SK-N-SH treated with all-trans-retinoic acid at 6 μM for 48 hours (cell line): ENCODE measurements around the gene ADPRM.

Experiments used
- ATAC-seq: fragments of 200-7000 bp; cut with Tn5 transposase; 3 replicates; pipeline ENCODE4 v1.9.1; 2020; ENCODE audit warnings: mild to moderate bottlenecking, moderate library complexity
- ARNTL ChIP-seq: fragments of 450-650 bp; formaldehyde crosslinking; IDR thresholded peaks from 2 replicates; pipeline ENCODE4 v1.5.0; 2020; ENCODE audit warnings: low read depth, mild to moderate bottlenecking, moderate library complexity, borderline replicate concordance
- BACH2 ChIP-seq: fragments of 250-450 bp; sonication (Bioruptor Pico); IDR thresholded peaks from 2 replicates; pipeline ENCODE4 v1.9.0; 2021; ENCODE audit warnings: mild to moderate bottlenecking, borderline replicate concordance
- CSDC2 ChIP-seq: fragments of 250-450 bp; sonication (Bioruptor Pico); IDR thresholded peaks from 2 replicates; pipeline ENCODE4 v1.5.0; 2020; ENCODE audit warnings: mild to moderate bottlenecking, moderate library complexity
- ESRRG ChIP-seq: fragments of 250-450 bp; sonication (Bioruptor Pico); IDR thresholded peaks from 2 replicates; pipeline ENCODE4 v1.6.1; 2021; ENCODE audit warnings: mild to moderate bottlenecking
- GLIS3 ChIP-seq: fragments of 250-450 bp; sonication (Bioruptor Pico); IDR thresholded peaks from 2 replicates; pipeline ENCODE4 v1.5.0; 2020; ENCODE audit warnings: mild to moderate bottlenecking, moderate library complexity
- OSR1 ChIP-seq: fragments of 250-450 bp; sonication (Bioruptor Pico); IDR thresholded peaks from 2 replicates; pipeline ENCODE4 v1.8.0; 2022; ENCODE audit warnings: moderate library complexity, mild to moderate bottlenecking, inconsistent platforms
- PPARA ChIP-seq: fragments of 250-450 bp; sonication (Bioruptor Pico); IDR thresholded peaks from 2 replicates; pipeline ENCODE4 v1.5.0; 2020; ENCODE audit warnings: mild to moderate bottlenecking, borderline replicate concordance
- RARB ChIP-seq: fragments of 250-450 bp; sonication (Bioruptor Pico); IDR thresholded peaks from 2 replicates; pipeline ENCODE4 v1.8.0; 2021; ENCODE audit warnings: mild to moderate bottlenecking, moderate library complexity
- SNAI2 ChIP-seq: fragments of 250-450 bp; sonication (Bioruptor Pico); IDR thresholded peaks from 2 replicates; pipeline ENCODE4 v1.5.0; 2020; ENCODE audit warnings: mild to moderate bottlenecking, moderate library complexity
- TCF4 ChIP-seq: fragments of 250-450 bp; sonication (Bioruptor Pico); IDR thresholded peaks from 2 replicates; pipeline ENCODE4 v1.8.0; 2021; ENCODE audit warnings: mild to moderate bottlenecking, moderate library complexity, borderline replicate concordance
- TOX ChIP-seq: fragments of 250-450 bp; sonication (Bioruptor Pico); IDR thresholded peaks from 2 replicates; pipeline ENCODE4 v1.8.0; 2021; ENCODE audit warnings: mild to moderate bottlenecking, moderate library complexity, borderline replicate concordance
- ZC3H10 ChIP-seq: fragments of 250-450 bp; sonication (Bioruptor Pico); IDR thresholded peaks from 2 replicates; pipeline ENCODE4 v1.5.1; 2021; ENCODE audit warnings: mild to moderate bottlenecking, moderate library complexity
- ZFP3 ChIP-seq: fragments of 250-450 bp; sonication (Bioruptor Pico); IDR thresholded peaks from 2 replicates; pipeline ENCODE4 v1.5.0; 2020; ENCODE audit warnings: mild to moderate bottlenecking, moderate library complexity
- ZFP30 ChIP-seq: fragments of 450-650 bp; formaldehyde crosslinking; IDR thresholded peaks from 2 replicates; pipeline ENCODE4 v1.5.0; 2022; ENCODE audit warnings: mild to moderate bottlenecking, moderate library complexity
- ZNF565 ChIP-seq: fragments of 450-650 bp; formaldehyde crosslinking; conservative IDR thresholded peaks from 2 replicates; pipeline ENCODE4 v1.5.0; 2020; ENCODE audit warnings: low read depth, mild to moderate bottlenecking, moderate library complexity
- ZNF70 ChIP-seq: fragments of 450-650 bp; formaldehyde crosslinking; IDR thresholded peaks from 2 replicates; pipeline ENCODE4 v1.5.0; 2020; ENCODE audit warnings: mild to moderate bottlenecking, moderate library complexity
- ZNF8 ChIP-seq: fragments of 450-650 bp; formaldehyde crosslinking; IDR thresholded peaks from 2 replicates; pipeline ENCODE4 v1.5.0; 2020; ENCODE audit warnings: mild to moderate bottlenecking, moderate library complexity
- TF ChIP-seq, protein P1 (sequence below): fragments of 250-450 bp; sonication (Bioruptor Pico); IDR thresholded peaks from 2 replicates; pipeline ENCODE4 v1.5.1; 2020; ENCODE audit warnings: low read depth, mild to moderate bottlenecking, moderate library complexity
- TF ChIP-seq, protein P2 (sequence below): fragments of 250-450 bp; sonication (Bioruptor Pico); IDR thresholded peaks from 2 replicates; pipeline ENCODE4 v1.8.0; 2020; ENCODE audit warnings: mild to moderate bottlenecking, moderate library complexity, borderline replicate concordance
- TF ChIP-seq, protein P3 (sequence below): fragments of 250-450 bp; sonication (Bioruptor Pico); IDR thresholded peaks from 2 replicates; pipeline ENCODE4 v1.5.1; 2021; ENCODE audit warnings: mild to moderate bottlenecking, moderate library complexity
- TF ChIP-seq, protein P4 (sequence below): fragments of 250-450 bp; sonication (Bioruptor Pico); IDR thresholded peaks from 2 replicates; pipeline ENCODE4 v1.5.0; 2020; ENCODE audit warnings: mild to moderate bottlenecking, moderate library complexity
- TF ChIP-seq, protein P5 (sequence below): fragments of 250-450 bp; sonication (Bioruptor Pico); IDR thresholded peaks from 2 replicates; pipeline ENCODE4 v1.8.0; 2021; ENCODE audit warnings: low read depth, mild to moderate bottlenecking, moderate library complexity, borderline replicate concordance

ADPRM gene

DNA sequence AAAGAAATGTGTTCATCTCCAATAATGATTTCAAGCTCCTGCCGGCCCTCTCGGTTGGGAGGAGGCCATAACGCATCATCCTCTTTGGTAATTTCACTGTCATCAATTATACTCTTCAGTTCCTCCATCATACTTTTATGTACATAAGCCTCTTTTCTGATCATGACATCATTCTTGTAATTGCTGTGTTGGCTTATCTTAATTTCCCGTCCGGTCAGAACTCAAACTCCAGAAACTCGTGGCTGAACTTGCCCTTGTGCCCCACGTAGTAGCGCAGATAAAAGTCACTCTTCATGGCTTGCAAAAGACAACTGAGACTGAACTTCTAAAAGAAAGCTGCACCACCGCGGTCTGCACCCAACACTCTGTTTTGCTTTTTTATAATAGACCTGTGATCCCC is 18.8 kb downstream of the ADPRM start:
- TF ChIP-seq TOX (CRISPR knock-in tag) (no peak), ARNTL (CRISPR knock-in tag) (no peak), CSDC2 (CRISPR knock-in tag) (no peak), GLIS3 (CRISPR knock-in tag) (no peak)
- TF ChIP-seq, protein P1, sequence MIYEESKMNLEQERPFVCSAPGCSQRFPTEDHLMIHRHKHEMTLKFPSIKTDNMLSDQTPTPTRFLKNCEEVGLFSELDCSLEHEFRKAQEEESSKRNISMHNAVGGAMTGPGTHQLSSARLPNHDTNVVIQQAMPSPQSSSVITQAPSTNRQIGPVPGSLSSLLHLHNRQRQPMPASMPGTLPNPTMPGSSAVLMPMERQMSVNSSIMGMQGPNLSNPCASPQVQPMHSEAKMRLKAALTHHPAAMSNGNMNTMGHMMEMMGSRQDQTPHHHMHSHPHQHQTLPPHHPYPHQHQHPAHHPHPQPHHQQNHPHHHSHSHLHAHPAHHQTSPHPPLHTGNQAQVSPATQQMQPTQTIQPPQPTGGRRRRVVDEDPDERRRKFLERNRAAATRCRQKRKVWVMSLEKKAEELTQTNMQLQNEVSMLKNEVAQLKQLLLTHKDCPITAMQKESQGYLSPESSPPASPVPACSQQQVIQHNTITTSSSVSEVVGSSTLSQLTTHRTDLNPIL, result no peak
- ATAC-seq, result no peak

DNA sequence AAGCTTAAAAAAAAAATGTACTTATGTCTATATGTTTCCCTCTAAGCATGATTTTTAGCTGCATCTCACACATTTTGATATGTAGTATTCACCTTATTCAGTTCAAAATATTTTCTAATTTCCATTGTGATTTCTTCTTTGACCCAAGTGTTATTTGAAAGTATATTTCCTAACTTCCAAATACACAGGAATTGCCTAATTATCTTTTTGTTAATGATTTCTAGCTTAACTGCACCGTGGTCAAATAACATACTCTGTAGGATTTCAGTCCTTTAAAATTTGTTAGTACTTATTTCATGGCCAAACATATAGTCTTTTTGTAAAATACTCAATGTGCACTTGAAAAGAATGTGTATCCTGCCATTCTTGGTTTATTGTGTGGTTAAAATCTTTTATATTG is 21.2 kb downstream of the ADPRM start:
- ATAC-seq, result no peak
- TF ChIP-seq ZC3H10 (CRISPR knock-in tag) (no peak), ZFP30 (CRISPR knock-in tag) (no peak), ZNF70 (no peak), GLIS3 (CRISPR knock-in tag) (no peak), OSR1 (CRISPR knock-in tag) (no peak), BACH2 (CRISPR knock-in tag) (no peak), TOX (CRISPR knock-in tag) (no peak), ZFP3 (CRISPR knock-in tag) (no peak)
- TF ChIP-seq, protein P2, sequence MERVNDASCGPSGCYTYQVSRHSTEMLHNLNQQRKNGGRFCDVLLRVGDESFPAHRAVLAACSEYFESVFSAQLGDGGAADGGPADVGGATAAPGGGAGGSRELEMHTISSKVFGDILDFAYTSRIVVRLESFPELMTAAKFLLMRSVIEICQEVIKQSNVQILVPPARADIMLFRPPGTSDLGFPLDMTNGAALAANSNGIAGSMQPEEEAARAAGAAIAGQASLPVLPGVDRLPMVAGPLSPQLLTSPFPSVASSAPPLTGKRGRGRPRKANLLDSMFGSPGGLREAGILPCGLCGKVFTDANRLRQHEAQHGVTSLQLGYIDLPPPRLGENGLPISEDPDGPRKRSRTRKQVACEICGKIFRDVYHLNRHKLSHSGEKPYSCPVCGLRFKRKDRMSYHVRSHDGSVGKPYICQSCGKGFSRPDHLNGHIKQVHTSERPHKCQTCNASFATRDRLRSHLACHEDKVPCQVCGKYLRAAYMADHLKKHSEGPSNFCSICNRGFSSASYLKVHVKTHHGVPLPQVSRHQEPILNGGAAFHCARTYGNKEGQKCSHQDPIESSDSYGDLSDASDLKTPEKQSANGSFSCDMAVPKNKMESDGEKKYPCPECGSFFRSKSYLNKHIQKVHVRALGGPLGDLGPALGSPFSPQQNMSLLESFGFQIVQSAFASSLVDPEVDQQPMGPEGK (CRISPR knock-in tag), result no peak

DNA sequence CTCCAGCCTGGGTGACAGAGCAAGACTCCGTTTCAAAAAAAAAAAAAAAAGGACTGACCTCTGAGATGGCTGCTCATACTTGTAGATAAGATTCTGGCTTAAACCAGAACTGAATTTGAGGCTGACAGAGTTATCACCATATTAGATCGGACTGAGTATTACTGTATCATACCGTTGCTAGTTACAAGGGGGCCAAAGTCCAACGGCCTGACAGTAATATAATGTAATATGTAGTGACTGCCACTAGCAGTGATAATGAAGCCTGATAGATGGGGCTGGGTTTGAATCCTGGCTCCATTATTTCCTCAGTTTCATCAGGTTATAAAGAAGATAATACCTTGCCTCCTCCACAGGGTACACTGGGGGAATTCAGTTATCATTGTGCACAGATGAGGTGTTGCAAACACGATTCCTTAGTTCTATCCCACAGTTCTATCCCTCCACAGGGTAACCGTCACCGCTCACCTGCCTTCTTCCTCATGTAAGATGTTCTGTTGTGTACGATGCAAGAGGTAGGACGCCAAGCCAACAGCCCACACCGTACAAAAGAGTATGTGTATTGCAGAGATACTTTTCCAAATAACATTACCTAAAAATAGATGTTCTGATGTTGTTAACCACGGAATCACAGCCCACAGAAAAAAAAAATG is 27.3 kb downstream of the ADPRM start:
- TF ChIP-seq ZNF70, result no peak
- TF ChIP-seq ESRRG, result no peak

DNA sequence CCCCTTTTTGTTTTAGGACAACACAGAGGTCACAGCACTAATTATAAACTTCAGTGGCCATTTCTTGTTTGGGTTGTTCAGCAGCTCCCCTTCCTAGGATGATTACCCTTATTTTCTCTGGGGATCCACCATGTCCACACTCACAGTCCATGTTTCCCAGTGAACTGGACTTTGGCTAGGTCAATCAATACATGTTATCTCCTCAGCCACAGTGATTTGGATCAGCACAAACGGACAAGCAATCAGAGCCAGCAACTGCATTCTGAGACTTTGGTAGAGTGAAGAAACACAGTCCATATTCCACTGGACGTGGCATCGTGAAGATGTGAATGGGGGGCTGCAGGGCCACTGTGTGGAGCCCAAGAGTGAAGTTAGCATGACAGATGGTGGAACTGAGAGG is 27.9 kb downstream of the ADPRM start:
- ATAC-seq, result no peak
- TF ChIP-seq, protein P3, sequence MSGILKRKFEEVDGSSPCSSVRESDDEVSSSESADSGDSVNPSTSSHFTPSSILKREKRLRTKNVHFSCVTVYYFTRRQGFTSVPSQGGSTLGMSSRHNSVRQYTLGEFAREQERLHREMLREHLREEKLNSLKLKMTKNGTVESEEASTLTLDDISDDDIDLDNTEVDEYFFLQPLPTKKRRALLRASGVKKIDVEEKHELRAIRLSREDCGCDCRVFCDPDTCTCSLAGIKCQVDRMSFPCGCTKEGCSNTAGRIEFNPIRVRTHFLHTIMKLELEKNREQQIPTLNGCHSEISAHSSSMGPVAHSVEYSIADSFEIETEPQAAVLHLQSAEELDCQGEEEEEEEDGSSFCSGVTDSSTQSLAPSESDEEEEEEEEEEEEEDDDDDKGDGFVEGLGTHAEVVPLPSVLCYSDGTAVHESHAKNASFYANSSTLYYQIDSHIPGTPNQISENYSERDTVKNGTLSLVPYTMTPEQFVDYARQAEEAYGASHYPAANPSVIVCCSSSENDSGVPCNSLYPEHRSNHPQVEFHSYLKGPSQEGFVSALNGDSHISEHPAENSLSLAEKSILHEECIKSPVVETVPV (CRISPR knock-in tag), result no peak
- no peak for TF ChIP-seq OSR1 (CRISPR knock-in tag)
- TF ChIP-seq BACH2 (CRISPR knock-in tag), result no peak
- TF ChIP-seq TOX (CRISPR knock-in tag), result no peak
- TF ChIP-seq SNAI2 (CRISPR knock-in tag), result no peak
- TF ChIP-seq ZFP3 (CRISPR knock-in tag), result no peak
- no peak for TF ChIP-seq TCF4 (CRISPR knock-in tag)
- TF ChIP-seq, protein P1, result no peak
- no peak for TF ChIP-seq CSDC2 (CRISPR knock-in tag)
- no peak for TF ChIP-seq RARB (CRISPR knock-in tag)
- TF ChIP-seq, protein P4, sequence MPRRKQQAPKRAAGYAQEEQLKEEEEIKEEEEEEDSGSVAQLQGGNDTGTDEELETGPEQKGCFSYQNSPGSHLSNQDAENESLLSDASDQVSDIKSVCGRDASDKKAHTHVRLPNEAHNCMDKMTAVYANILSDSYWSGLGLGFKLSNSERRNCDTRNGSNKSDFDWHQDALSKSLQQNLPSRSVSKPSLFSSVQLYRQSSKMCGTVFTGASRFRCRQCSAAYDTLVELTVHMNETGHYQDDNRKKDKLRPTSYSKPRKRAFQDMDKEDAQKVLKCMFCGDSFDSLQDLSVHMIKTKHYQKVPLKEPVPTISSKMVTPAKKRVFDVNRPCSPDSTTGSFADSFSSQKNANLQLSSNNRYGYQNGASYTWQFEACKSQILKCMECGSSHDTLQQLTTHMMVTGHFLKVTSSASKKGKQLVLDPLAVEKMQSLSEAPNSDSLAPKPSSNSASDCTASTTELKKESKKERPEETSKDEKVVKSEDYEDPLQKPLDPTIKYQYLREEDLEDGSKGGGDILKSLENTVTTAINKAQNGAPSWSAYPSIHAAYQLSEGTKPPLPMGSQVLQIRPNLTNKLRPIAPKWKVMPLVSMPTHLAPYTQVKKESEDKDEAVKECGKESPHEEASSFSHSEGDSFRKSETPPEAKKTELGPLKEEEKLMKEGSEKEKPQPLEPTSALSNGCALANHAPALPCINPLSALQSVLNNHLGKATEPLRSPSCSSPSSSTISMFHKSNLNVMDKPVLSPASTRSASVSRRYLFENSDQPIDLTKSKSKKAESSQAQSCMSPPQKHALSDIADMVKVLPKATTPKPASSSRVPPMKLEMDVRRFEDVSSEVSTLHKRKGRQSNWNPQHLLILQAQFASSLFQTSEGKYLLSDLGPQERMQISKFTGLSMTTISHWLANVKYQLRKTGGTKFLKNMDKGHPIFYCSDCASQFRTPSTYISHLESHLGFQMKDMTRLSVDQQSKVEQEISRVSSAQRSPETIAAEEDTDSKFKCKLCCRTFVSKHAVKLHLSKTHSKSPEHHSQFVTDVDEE (CRISPR knock-in tag), result no peak
- TF ChIP-seq ESRRG, result no peak
- no peak for TF ChIP-seq ZNF70
- no peak for TF ChIP-seq ZC3H10 (CRISPR knock-in tag)
- TF ChIP-seq ZNF8 (CRISPR knock-in tag), result no peak
- TF ChIP-seq ARNTL (CRISPR knock-in tag), result no peak
- no peak for TF ChIP-seq PPARA (CRISPR knock-in tag)
- TF ChIP-seq ZNF565, result no peak
- TF ChIP-seq, protein P5, sequence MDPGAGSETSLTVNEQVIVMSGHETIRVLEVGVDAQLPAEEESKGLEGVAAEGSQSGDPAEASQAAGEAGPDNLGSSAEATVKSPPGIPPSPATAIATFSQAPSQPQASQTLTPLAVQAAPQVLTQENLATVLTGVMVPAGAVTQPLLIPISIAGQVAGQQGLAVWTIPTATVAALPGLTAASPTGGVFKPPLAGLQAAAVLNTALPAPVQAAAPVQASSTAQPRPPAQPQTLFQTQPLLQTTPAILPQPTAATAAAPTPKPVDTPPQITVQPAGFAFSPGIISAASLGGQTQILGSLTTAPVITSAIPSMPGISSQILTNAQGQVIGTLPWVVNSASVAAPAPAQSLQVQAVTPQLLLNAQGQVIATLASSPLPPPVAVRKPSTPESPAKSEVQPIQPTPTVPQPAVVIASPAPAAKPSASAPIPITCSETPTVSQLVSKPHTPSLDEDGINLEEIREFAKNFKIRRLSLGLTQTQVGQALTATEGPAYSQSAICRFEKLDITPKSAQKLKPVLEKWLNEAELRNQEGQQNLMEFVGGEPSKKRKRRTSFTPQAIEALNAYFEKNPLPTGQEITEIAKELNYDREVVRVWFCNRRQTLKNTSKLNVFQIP (CRISPR knock-in tag), result no peak
- TF ChIP-seq GLIS3 (CRISPR knock-in tag), result no peak

More for the DNA sequence above, 27.3 kb downstream of the ADPRM start:
- no peak for ATAC-seq
